CD4-positive, alpha-beta T cell treated with Interleukin-6 for 4 hours (primary cell): ENCODE results near the gene OR5K4.
"Not testable (repeated sequence)": the region's sequence is repeated elsewhere in the genome, so short reads cannot be mapped to it uniquely, and the experiment has no call there.

Experiments used
- DNase-seq: peaks from one replicate; pipeline ENCODE4 v3.0.0-alpha.2; 2020; ENCODE audit warnings: mixed read lengths

OR5K4 gene

GRCh38 chr3:98371853-98372252 lies 18.2 kb downstream of the OR5K4 start:
- DNase-seq: no peak

- no peak for DNase-seq
Measured at GRCh38 chr3:98372445-98372844, 18.8 kb downstream of the OR5K4 start.

- DNase-seq: no peak
Measured at GRCh38 chr3:98376631-98377030, 23.0 kb downstream of the OR5K4 start.

- no peak for DNase-seq
Measured at GRCh38 chr3:98388147-98388546, 34.5 kb downstream of the OR5K4 start.

GRCh38 chr3:98390366-98390765 lies 36.7 kb downstream of the OR5K4 start, which contains the start of gene OR5K3:
TSS of gene OR5K3 (plus strand) at chr3:98390666. CDS start at chr3:98390666, 0 bp downstream.
- no peak for DNase-seq

- DNase-seq: no peak
Measured at GRCh38 chr3:98395101-98395500, 41.4 kb downstream of the OR5K4 start.

- DNase-seq: not testable (repeated sequence)
Measured at GRCh38 chr3:98396482-98396881, 42.8 kb downstream of the OR5K4 start.

- DNase-seq: no peak
Measured at GRCh38 chr3:98398513-98398912, 44.9 kb downstream of the OR5K4 start.

- no peak for DNase-seq
Measured at GRCh38 chr3:98402507-98402906, 48.9 kb downstream of the OR5K4 start.

GRCh38 chr3:98404010-98404409 lies 50.4 kb downstream of the OR5K4 start:
- no peak for DNase-seq
